ENCODE data around the gene ZNF654. TPM values are rescaled to one million over a fixed set of nuclear protein-coding genes. Genes with fewer than 3 reads are reported as not detected.

ZNF654 gene
- total and polyA plus RNA-seq, 2 of the 13 experiments (the other 11 are each of a cell fraction or from before 2014, with no cell fraction given): 1.8 to 4.1 TPM

GRCh38 chr3:88149509-88150362 lies 90.7 kb downstream of the ZNF654 start, which contains the start of gene C3orf38:
Gene C3orf38, plus strand, starts transcription at chr3:88149959. Its CDS starts 94 bp downstream, at chr3:88150053.
- CTCF ChIA-PET (ENCODE audit: low intra/inter-chr PET ratio, low total read pairs): no interaction called here
- Histone ChIP-seq H3K9me3 (ENCODE audit: low read length) (no peaks in the 10 kb centered on the region), H3K36me3 (replicated peaks in 1 of 2; ENCODE audit: control insufficient read depth in 1 of 2, insufficient read depth in 2 of 2, low read length in 2 of 2) (peaks cover 0 to 9% of the 10 kb centered on the region in 2 experiments; a peak in 2 of 5 replicates), H4K20me1 (ENCODE audit: insufficient read depth, low read length) (no peaks in the 10 kb centered on the region; the same call in 1 of the 2 replicates), H2AFZ (ENCODE audit: low read length) (peak within 1 kb of the TSS; percentile 93), H3K79me2 (ENCODE audit: insufficient read depth, low read length) (peaks cover 37% of the 10 kb centered on the region), H3K9ac (ENCODE audit: insufficient read depth, low read depth, low read length) (peak within 1 kb of the TSS; percentile 90), H3K27ac (ENCODE audit: extremely low read length, insufficient read depth, low read length) (peak within 1 kb of the TSS; percentile 98), H3K4me2 (ENCODE audit: low read depth, low read length) (peak within 1 kb of the TSS; percentile 75), H3K4me1 (ENCODE audit: insufficient read depth, low read length) (peaks cover 37% of the 10 kb centered on the region), H3K4me3 (replicated peaks in 1 of 3; ENCODE audit: insufficient read depth in 1 of 3, low read depth in 2 of 3, low read length in 3 of 3) (peak within 1 kb of the TSS; percentile 72 to 96 (median 88)), H3K27me3 (ENCODE audit: control insufficient read depth in 1 of 2, insufficient read depth in 2 of 2, low read length in 2 of 2) (no peaks in the 10 kb centered on the region; a peak in 1 of 5 replicates)
- FAIRE-seq (peak; percentile 55), ATAC-seq (peak; percentile 97), DNase-seq (ENCODE audit: low spot score) (peak; percentile 92)
- WGBS (ENCODE audit: low lambda C conversion rate): 1% methylated on average over 29 of the region's 57 CpGs
- in situ Hi-C loops (cut with HindIII; ENCODE audit: extremely low pct_ligation_motif_present, low pct_unique_long_range_greater_than_20kb) (loop anchor here (5.0 kb wide), 1 partner anchor 92 kb away; the partner anchor contains the start of genes CGGBP1 and ZNF654), intact Hi-C loops (cut with micrococcal nuclease; ENCODE audit: unreplicated experiment) (loop anchor here (2.0 kb wide), 1 partner anchor 39 kb away; no protein-coding TSS in a partner anchor)
- POLR2A ChIA-PET: interaction anchor here (1.0 to 2.2 kb wide), 5 partner anchors 18 to 91 kb away, joined by 4 to 19 read pairs (median 5); partner anchors contain the start of genes CGGBP1 and ZNF654
- no TSS peak for BruUV-seq (replicated peaks)
- peak; percentile 92 for TF ChIP-seq YEATS4 (CRISPR knock-in tag; IDR thresholded peaks at IDR 0.05; ENCODE audit: borderline replicate concordance)
- TF ChIP-seq ZBTB42 (CRISPR knock-in tag; IDR thresholded peaks at IDR 0.05): 0 out of 2 replicates have a peak, but pooled peaks have one; percentile 22
- TF ChIP-seq TBX2 (CRISPR knock-in tag; IDR thresholded peaks at IDR 0.05; ENCODE audit: borderline replicate concordance): peak; percentile 31; the same call in 1 of the 2 replicates
- no peak for TF ChIP-seq NONO (IDR thresholded peaks at IDR 0.05)
- TF ChIP-seq NONO (CRISPR knock-in tag; conservative IDR thresholded peaks at IDR 0.05): peak; percentile 86
- TF ChIP-seq MED13 (CRISPR knock-in tag; IDR thresholded peaks at IDR 0.05): peak; percentile 19; the same call in 1 of the 2 replicates
- no peak; a peak in 1 of 4 replicates for TF ChIP-seq EP300 (IDR thresholded peaks at IDR 0.05; ENCODE audit: low read depth in 2 of 2, low read length in 2 of 2)
- TF ChIP-seq EP300 (CRISPR knock-in tag; IDR thresholded peaks at IDR 0.05; ENCODE audit: borderline replicate concordance): no peak
- peak; percentile 55; the same call in 1 of the 2 replicates for TF ChIP-seq NR2F2 (IDR thresholded peaks at IDR 0.05; ENCODE audit: borderline replicate concordance, low read depth)
- TF ChIP-seq, protein P1, sequence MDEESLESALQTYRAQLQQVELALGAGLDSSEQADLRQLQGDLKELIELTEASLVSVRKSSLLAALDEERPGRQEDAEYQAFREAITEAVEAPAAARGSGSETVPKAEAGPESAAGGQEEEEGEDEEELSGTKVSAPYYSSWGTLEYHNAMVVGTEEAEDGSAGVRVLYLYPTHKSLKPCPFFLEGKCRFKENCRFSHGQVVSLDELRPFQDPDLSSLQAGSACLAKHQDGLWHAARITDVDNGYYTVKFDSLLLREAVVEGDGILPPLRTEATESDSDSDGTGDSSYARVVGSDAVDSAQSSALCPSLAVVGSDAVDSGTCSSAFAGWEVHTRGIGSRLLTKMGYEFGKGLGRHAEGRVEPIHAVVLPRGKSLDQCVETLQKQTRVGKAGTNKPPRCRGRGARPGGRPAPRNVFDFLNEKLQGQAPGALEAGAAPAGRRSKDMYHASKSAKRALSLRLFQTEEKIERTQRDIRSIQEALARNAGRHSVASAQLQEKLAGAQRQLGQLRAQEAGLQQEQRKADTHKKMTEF (CRISPR knock-in tag; IDR thresholded peaks at IDR 0.05): peak; percentile 97
- no peak for TF ChIP-seq MATR3 (CRISPR knock-in tag; IDR thresholded peaks at IDR 0.05)
- TF ChIP-seq ZNF782 (CRISPR knock-in tag; IDR thresholded peaks at IDR 0.05; ENCODE audit: borderline replicate concordance): peak; percentile 88
- peak; percentile 61; the same call in 1 of the 2 replicates for TF ChIP-seq MED1 (CRISPR knock-in tag; IDR thresholded peaks at IDR 0.05)
- TF ChIP-seq KLF6 (CRISPR knock-in tag; IDR thresholded peaks at IDR 0.05): no peak
- TF ChIP-seq DR1 (CRISPR knock-in tag; IDR thresholded peaks at IDR 0.05): peak; percentile 66
- no peak for TF ChIP-seq TIGD3 (CRISPR knock-in tag; IDR thresholded peaks at IDR 0.05; ENCODE audit: borderline replicate concordance)
- no peak for TF ChIP-seq GPBP1L1 (CRISPR knock-in tag; IDR thresholded peaks at IDR 0.05)
- TF ChIP-seq ZNF614 (CRISPR knock-in tag; IDR thresholded peaks at IDR 0.05; ENCODE audit: borderline replicate concordance): peak; percentile 67; the same call in 1 of the 2 replicates

Data from HepG2 (cell line).